ENCODE results near the gene CREB3L1. TPM values are rescaled to one million over a fixed set of nuclear protein-coding genes. Genes with fewer than 3 reads are reported as not detected.

CREB3L1 gene
- total and polyA plus RNA-seq, 2 of the 13 experiments (the other 11 are each of a cell fraction or from before 2014, with no cell fraction given), result not detected

DNA sequence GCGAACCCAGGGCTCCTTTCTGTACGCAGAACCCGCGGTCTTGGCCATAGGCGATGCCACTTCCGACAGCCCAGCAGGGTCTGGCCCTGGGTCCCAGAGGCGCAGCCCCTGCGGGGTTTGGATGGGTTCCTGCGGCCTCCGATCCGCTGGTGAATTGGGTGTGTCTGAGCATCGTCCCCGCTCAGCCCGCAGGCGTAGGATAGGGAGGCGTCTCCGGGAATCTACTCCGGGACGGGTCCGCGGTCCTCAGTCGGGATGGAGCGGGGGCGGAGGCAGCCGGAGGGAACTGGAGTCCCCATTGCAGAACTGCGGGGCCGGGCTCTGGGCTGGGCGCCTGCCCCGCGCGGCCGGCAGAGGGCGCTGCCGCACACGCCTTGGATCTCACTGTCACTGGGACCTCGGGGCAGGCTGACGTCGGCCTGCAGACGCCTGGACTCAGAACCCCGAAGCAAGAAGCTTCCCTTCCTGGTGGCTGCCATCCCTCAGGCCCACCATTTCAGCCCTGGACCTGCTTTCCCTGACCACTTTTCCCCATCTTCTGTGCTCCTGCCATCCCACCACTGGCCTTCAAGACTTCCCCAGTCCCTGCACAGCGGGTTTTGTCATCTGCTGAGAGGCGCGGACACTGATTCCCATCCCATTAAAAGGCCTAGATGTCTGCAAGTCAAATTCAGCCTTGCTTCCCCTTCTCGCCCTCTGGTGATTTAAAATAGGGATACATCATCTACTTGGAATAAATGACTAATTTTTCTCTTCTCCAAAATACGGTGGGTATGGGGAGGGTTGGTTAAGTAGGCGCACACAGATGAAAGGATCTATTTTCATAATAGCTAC lies 38.3 kb upstream of the CREB3L1 start (continued):
- TF ChIP-seq NONO (IDR thresholded peaks at IDR 0.05), result no peak
- TF ChIP-seq NONO (CRISPR knock-in tag; conservative IDR thresholded peaks at IDR 0.05), result peak; percentile 26; the same call in 1 of the 2 replicates
- no peak for TF ChIP-seq ZNF883 (CRISPR knock-in tag; IDR thresholded peaks at IDR 0.05; ENCODE audit: not compliant biosample characterization)
- TF ChIP-seq GATA4 (IDR thresholded peaks at IDR 0.05; ENCODE audit: borderline replicate concordance, low read depth), result no peak
- TF ChIP-seq CENPT (CRISPR knock-in tag; IDR thresholded peaks at IDR 0.05; ENCODE audit: low read depth), result no peak
- TF ChIP-seq BORCS8-MEF2B (CRISPR knock-in tag; IDR thresholded peaks at IDR 0.05), result no peak
- no peak for TF ChIP-seq RARG (CRISPR knock-in tag; IDR thresholded peaks at IDR 0.05; ENCODE audit: low read depth)
- TF ChIP-seq ZNF720 (CRISPR knock-in tag; IDR thresholded peaks at IDR 0.05), result no peak
- TF ChIP-seq SETDB1 (CRISPR knock-in tag; IDR thresholded peaks at IDR 0.05; ENCODE audit: borderline replicate concordance), result no peak
- TF ChIP-seq ATRX (CRISPR knock-in tag; IDR thresholded peaks at IDR 0.05; ENCODE audit: borderline replicate concordance), result no peak
- TF ChIP-seq DNMT3B (CRISPR knock-in tag; conservative IDR thresholded peaks at IDR 0.05), result no peak
- TF ChIP-seq ZNF629 (CRISPR knock-in tag; conservative IDR thresholded peaks at IDR 0.05), result no peak
- no peak for TF ChIP-seq LCORL (IDR thresholded peaks at IDR 0.05)
- TF ChIP-seq LCORL (CRISPR knock-in tag; IDR thresholded peaks at IDR 0.05), result peak; percentile 76; the same call in 1 of the 2 replicates
- TF ChIP-seq, protein P1, sequence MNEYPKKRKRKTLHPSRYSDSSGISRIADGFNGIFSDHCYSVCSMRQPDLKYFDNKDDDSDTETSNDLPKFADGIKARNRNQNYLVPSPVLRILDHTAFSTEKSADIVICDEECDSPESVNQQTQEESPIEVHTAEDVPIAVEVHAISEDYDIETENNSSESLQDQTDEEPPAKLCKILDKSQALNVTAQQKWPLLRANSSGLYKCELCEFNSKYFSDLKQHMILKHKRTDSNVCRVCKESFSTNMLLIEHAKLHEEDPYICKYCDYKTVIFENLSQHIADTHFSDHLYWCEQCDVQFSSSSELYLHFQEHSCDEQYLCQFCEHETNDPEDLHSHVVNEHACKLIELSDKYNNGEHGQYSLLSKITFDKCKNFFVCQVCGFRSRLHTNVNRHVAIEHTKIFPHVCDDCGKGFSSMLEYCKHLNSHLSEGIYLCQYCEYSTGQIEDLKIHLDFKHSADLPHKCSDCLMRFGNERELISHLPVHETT (CRISPR knock-in tag; conservative IDR thresholded peaks at IDR 0.05), result 0 out of 2 replicates have a peak, but pooled peaks have one; percentile 24
- TF ChIP-seq ZNF556 (CRISPR knock-in tag; IDR thresholded peaks at IDR 0.05; ENCODE audit: borderline replicate concordance), result no peak
- no peak for TF ChIP-seq SMYD3 (CRISPR knock-in tag; IDR thresholded peaks at IDR 0.05)
- no peak for TF ChIP-seq ELF1 (CRISPR knock-in tag; IDR thresholded peaks at IDR 0.05)
- TF ChIP-seq PPARG (CRISPR knock-in tag; conservative IDR thresholded peaks at IDR 0.05), result no peak
- no peak for TF ChIP-seq PHF5A (CRISPR knock-in tag; IDR thresholded peaks at IDR 0.05; ENCODE audit: low read depth, unreplicated experiment)
- TF ChIP-seq BCL6 (CRISPR knock-in tag; IDR thresholded peaks at IDR 0.05), result no peak
- TF ChIP-seq, protein P2, sequence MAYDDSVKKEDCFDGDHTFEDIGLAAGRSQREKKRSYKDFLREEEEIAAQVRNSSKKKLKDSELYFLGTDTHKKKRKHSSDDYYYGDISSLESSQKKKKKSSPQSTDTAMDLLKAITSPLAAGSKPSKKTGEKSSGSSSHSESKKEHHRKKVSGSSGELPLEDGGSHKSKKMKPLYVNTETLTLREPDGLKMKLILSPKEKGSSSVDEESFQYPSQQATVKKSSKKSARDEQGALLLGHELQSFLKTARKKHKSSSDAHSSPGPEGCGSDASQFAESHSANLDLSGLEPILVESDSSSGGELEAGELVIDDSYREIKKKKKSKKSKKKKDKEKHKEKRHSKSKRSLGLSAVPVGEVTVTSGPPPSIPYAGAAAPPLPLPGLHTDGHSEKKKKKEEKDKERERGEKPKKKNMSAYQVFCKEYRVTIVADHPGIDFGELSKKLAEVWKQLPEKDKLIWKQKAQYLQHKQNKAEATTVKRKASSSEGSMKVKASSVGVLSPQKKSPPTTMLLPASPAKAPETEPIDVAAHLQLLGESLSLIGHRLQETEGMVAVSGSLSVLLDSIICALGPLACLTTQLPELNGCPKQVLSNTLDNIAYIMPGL (CRISPR knock-in tag; IDR thresholded peaks at IDR 0.05; ENCODE audit: borderline replicate concordance in 1 of 2, low read depth in 1 of 2), result peak; percentile 65 to 77
- TF ChIP-seq, protein P3, sequence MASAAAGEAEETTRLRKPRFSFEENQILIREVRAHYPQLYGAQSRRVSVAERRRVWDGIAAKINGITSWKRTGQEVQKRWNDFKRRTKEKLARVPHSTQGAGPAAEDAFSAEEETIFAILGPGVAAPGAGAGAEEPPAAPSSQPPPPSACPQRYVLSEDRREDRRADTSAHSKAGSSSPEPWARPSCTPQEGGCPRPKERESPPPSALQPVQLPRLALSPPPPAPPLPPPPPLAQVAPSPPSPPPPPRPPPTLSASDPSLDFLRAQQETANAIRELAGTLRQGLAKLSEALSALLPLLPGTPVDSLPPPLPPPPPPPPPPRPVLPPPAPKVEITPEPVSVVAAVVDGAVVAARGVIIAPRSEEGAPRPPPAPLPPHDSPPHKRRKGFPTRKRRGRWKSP (CRISPR knock-in tag; IDR thresholded peaks at IDR 0.05), result 0 out of 2 replicates have a peak, but pooled peaks have one; percentile 33
- 0 out of 2 replicates have a peak, but pooled peaks have one; percentile 47 for TF ChIP-seq ZFP90 (CRISPR knock-in tag; IDR thresholded peaks at IDR 0.05; ENCODE audit: borderline replicate concordance)
- TF ChIP-seq ZNF605 (CRISPR knock-in tag; IDR thresholded peaks at IDR 0.05), result 0 out of 2 replicates have a peak, but pooled peaks have one; percentile 41
- 0 out of 2 replicates have a peak, but pooled peaks have one; percentile 19 for TF ChIP-seq PHF8 (CRISPR knock-in tag; IDR thresholded peaks at IDR 0.05)
